ENCODE data around the gene GALNT5. TPM values are rescaled to one million over a fixed set of nuclear protein-coding genes. Genes with fewer than 3 reads are reported as not detected.
"Not testable (repeated sequence)": the region's sequence is repeated elsewhere in the genome, so short reads cannot be mapped to it uniquely, and the experiment has no call there.

GALNT5 gene
- total RNA-seq, 1 donor from 2014 or later, result 5.3 TPM

- no peak for TF ChIP-seq CTCF (IDR thresholded peaks at IDR 0.05)
- no peaks in the 10 kb centered on the region for H3K36me3 Mint-ChIP-seq (ENCODE audit: unreplicated experiment)
- no peaks in the 10 kb centered on the region for H3K9me3 Mint-ChIP-seq (ENCODE audit: unreplicated experiment)
- H3K4me1 Mint-ChIP-seq (ENCODE audit: unreplicated experiment), result peaks cover under 1% of the 10 kb centered on the region
- H3K27me3 Mint-ChIP-seq (ENCODE audit: unreplicated experiment), result peaks cover 6% of the 10 kb centered on the region
- no peak overlapping the region for H3K4me3 Mint-ChIP-seq (ENCODE audit: unreplicated experiment)
- no peak for DNase-seq (ENCODE audit: extremely low spot score, unreplicated experiment)
- H3K27ac Mint-ChIP-seq (ENCODE audit: unreplicated experiment), result no peak overlapping the region
These were observed 36.0 kb upstream of the GALNT5 start for GRCh38 chr2:157221394-157221988.

- H3K27ac Mint-ChIP-seq (ENCODE audit: unreplicated experiment), result no peak overlapping the region
- no peak overlapping the region for H3K4me3 Mint-ChIP-seq (ENCODE audit: unreplicated experiment)
- no peak for DNase-seq (ENCODE audit: extremely low spot score, unreplicated experiment)
- H3K9me3 Mint-ChIP-seq (ENCODE audit: unreplicated experiment), result no peaks in the 10 kb centered on the region
- H3K36me3 Mint-ChIP-seq (ENCODE audit: unreplicated experiment), result no peaks in the 10 kb centered on the region
- H3K4me1 Mint-ChIP-seq (ENCODE audit: unreplicated experiment), result no peaks in the 10 kb centered on the region
- no peak for TF ChIP-seq CTCF (IDR thresholded peaks at IDR 0.05)
- peaks cover 10% of the 10 kb centered on the region for H3K27me3 Mint-ChIP-seq (ENCODE audit: unreplicated experiment)
These were observed 33.8 kb upstream of the GALNT5 start for GRCh38 chr2:157223624-157224205.

- H3K9me3 Mint-ChIP-seq (ENCODE audit: unreplicated experiment); H3K27ac Mint-ChIP-seq (ENCODE audit: unreplicated experiment); H3K27me3 Mint-ChIP-seq (ENCODE audit: unreplicated experiment); H3K36me3 Mint-ChIP-seq (ENCODE audit: unreplicated experiment); H3K4me1 Mint-ChIP-seq (ENCODE audit: unreplicated experiment); DNase-seq (ENCODE audit: extremely low spot score, unreplicated experiment); H3K4me3 Mint-ChIP-seq (ENCODE audit: unreplicated experiment): not testable (repeated sequence)
These were observed 33.1 kb upstream of the GALNT5 start for GRCh38 chr2:157224448-157224847.

- TF ChIP-seq CTCF (IDR thresholded peaks at IDR 0.05), result no peak
- H3K36me3 Mint-ChIP-seq (ENCODE audit: unreplicated experiment), result no peaks in the 10 kb centered on the region
- H3K4me3 Mint-ChIP-seq (ENCODE audit: unreplicated experiment), result no peak overlapping the region
- no peaks in the 10 kb centered on the region for H3K4me1 Mint-ChIP-seq (ENCODE audit: unreplicated experiment)
- peaks cover 3% of the 10 kb centered on the region for H3K27me3 Mint-ChIP-seq (ENCODE audit: unreplicated experiment)
- H3K27ac Mint-ChIP-seq (ENCODE audit: unreplicated experiment), result no peak overlapping the region
- no peaks in the 10 kb centered on the region for H3K9me3 Mint-ChIP-seq (ENCODE audit: unreplicated experiment)
- no peak for DNase-seq (ENCODE audit: extremely low spot score, unreplicated experiment)
These were observed 29.9 kb upstream of the GALNT5 start for GRCh38 chr2:157227592-157227991.

- H3K4me3 Mint-ChIP-seq (ENCODE audit: unreplicated experiment), result no peak overlapping the region
- H3K27ac Mint-ChIP-seq (ENCODE audit: unreplicated experiment), result no peak overlapping the region
- no peaks in the 10 kb centered on the region for H3K36me3 Mint-ChIP-seq (ENCODE audit: unreplicated experiment)
These were observed 28.6 kb upstream of the GALNT5 start for GRCh38 chr2:157228946-157229345.

More at GRCh38 chr2:157228946-157229345, 28.6 kb upstream of the GALNT5 start:
- no peak for DNase-seq (ENCODE audit: extremely low spot score, unreplicated experiment)
- peaks cover 3% of the 10 kb centered on the region for H3K27me3 Mint-ChIP-seq (ENCODE audit: unreplicated experiment)
- no peak for TF ChIP-seq CTCF (IDR thresholded peaks at IDR 0.05)
- peaks cover 2% of the 10 kb centered on the region for H3K4me1 Mint-ChIP-seq (ENCODE audit: unreplicated experiment)
- H3K9me3 Mint-ChIP-seq (ENCODE audit: unreplicated experiment), result peaks cover 3% of the 10 kb centered on the region
